ENCODE data around the gene ZNF679. TPM values are rescaled to one million over a fixed set of nuclear protein-coding genes. Genes with fewer than 3 reads are reported as not detected.
"Not testable (repeated sequence)": the region's sequence is repeated elsewhere in the genome, so short reads cannot be mapped to it uniquely, and the experiment has no call there.

ZNF679 gene
- total RNA-seq, result not detected

GRCh38 chr7:64228174-64228573 is at the start of gene ZNF679:
TSS of gene ZNF679 (plus strand) at chr7:64228474. CDS start at chr7:64249118, 20,644 bp downstream.
- intact Hi-C loops (cut with micrococcal nuclease); H3K4me3 Mint-ChIP-seq; DNase-seq; H3K27me3 Mint-ChIP-seq (ENCODE audit: low read depth); CTCF ChIA-PET; H3K36me3 Mint-ChIP-seq (ENCODE audit: low read depth); H3K27ac Mint-ChIP-seq; H3K4me1 Mint-ChIP-seq (ENCODE audit: low read depth): not testable (repeated sequence)
- H3K9me3 Mint-ChIP-seq, result peaks cover 25% of the 10 kb centered on the region

- peaks cover 5% of the 10 kb centered on the region for H3K9me3 Mint-ChIP-seq
- no peaks in the 10 kb centered on the region for H3K36me3 Mint-ChIP-seq (ENCODE audit: low read depth)
- no peak overlapping the region for H3K27ac Mint-ChIP-seq
- H3K4me1 Mint-ChIP-seq (ENCODE audit: low read depth), result peaks cover 2% of the 10 kb centered on the region
- peaks cover 12% of the 10 kb centered on the region for H3K27me3 Mint-ChIP-seq (ENCODE audit: low read depth)
- no peak overlapping the region for H3K4me3 Mint-ChIP-seq
- intact Hi-C loops (cut with micrococcal nuclease), result loop anchor here (1.0 kb wide), 2 partner anchors 438 to 444 kb away; no protein-coding TSS in a partner anchor
- DNase-seq, result peak; percentile 38
- CTCF ChIA-PET, result no interaction called here
Observed at GRCh38 chr7:64180989-64181388, 47.3 kb upstream of the ZNF679 start.

- peaks cover 12% of the 10 kb centered on the region for H3K27me3 Mint-ChIP-seq (ENCODE audit: low read depth)
- H3K9me3 Mint-ChIP-seq, result peaks cover 5% of the 10 kb centered on the region
- no peak overlapping the region for H3K27ac Mint-ChIP-seq
- peaks cover 2% of the 10 kb centered on the region for H3K4me1 Mint-ChIP-seq (ENCODE audit: low read depth)
- no peaks in the 10 kb centered on the region for H3K36me3 Mint-ChIP-seq (ENCODE audit: low read depth)
- CTCF ChIA-PET, result no interaction called here
- H3K4me3 Mint-ChIP-seq, result no peak overlapping the region
- intact Hi-C loops (cut with micrococcal nuclease), result loop anchor here (1.0 kb wide), 2 partner anchors 438 to 444 kb away; no protein-coding TSS in a partner anchor
- no peak for DNase-seq
Observed at GRCh38 chr7:64181586-64181985, 46.7 kb upstream of the ZNF679 start.

GRCh38 chr7:64182036-64182790 is 46.1 kb upstream of the ZNF679 start:
- peaks cover 2% of the 10 kb centered on the region for H3K4me1 Mint-ChIP-seq (ENCODE audit: low read depth)

DNA sequence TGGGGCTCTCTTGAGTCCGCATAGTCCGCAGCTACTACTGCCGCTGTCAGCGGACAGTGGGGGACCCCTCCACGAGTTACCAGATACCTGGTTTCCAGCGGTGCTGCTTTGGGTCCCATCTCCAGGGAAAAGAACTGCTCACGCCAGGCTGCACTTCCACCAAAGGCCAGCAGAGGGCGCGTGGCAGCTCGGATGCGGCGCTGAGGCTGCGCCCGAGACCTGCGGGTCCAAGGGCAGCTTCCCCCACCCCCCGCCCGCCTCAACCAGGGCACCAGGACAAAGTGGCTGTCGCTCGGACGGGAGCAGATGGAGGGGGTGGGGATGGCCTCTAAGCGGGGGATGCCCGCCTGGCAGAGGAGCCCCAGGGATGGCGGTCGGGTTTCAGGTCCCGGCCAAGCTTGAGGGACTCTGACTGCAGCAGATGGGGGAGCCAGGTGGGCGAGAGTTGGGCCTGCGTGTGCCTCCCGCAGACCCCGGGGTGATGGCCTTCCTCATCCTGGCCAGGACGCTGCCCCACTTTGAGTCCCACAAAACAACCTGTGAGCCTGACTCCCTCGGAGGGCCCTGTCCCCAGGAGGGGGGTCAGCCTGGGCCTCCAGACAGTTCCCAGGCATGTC is 45.0 kb upstream of the ZNF679 start:
- no peak overlapping the region for H3K4me3 Mint-ChIP-seq
- peaks cover 2% of the 10 kb centered on the region for H3K4me1 Mint-ChIP-seq (ENCODE audit: low read depth)
- CTCF ChIA-PET, result interaction anchor here (0.5 to 1.7 kb wide), 4 partner anchors 208 to 440 kb away, joined by 3 to 6 read pairs (median 3); no protein-coding TSS in a partner anchor
- peaks cover 6% of the 10 kb centered on the region for H3K9me3 Mint-ChIP-seq
- H3K27ac Mint-ChIP-seq, result no peak overlapping the region
- peaks cover 12% of the 10 kb centered on the region for H3K27me3 Mint-ChIP-seq (ENCODE audit: low read depth)
- no peaks in the 10 kb centered on the region for H3K36me3 Mint-ChIP-seq (ENCODE audit: low read depth)
- intact Hi-C loops (cut with micrococcal nuclease), result no loop called here
- peak; percentile 51 for DNase-seq

More at GRCh38 chr7:64182036-64182790, 46.1 kb upstream of the ZNF679 start:
- no peak overlapping the region for H3K4me3 Mint-ChIP-seq
- peaks cover 5% of the 10 kb centered on the region for H3K9me3 Mint-ChIP-seq
- CTCF ChIA-PET, result interaction anchor here (0.5 to 1.7 kb wide), 3 partner anchors 209 to 441 kb away, joined by 3 to 6 read pairs (median 3); no protein-coding TSS in a partner anchor
- H3K27me3 Mint-ChIP-seq (ENCODE audit: low read depth), result peaks cover 12% of the 10 kb centered on the region
- DNase-seq, result no peak
- intact Hi-C loops (cut with micrococcal nuclease), result no loop called here
- H3K27ac Mint-ChIP-seq, result no peak overlapping the region
- no peaks in the 10 kb centered on the region for H3K36me3 Mint-ChIP-seq (ENCODE audit: low read depth)

DNA sequence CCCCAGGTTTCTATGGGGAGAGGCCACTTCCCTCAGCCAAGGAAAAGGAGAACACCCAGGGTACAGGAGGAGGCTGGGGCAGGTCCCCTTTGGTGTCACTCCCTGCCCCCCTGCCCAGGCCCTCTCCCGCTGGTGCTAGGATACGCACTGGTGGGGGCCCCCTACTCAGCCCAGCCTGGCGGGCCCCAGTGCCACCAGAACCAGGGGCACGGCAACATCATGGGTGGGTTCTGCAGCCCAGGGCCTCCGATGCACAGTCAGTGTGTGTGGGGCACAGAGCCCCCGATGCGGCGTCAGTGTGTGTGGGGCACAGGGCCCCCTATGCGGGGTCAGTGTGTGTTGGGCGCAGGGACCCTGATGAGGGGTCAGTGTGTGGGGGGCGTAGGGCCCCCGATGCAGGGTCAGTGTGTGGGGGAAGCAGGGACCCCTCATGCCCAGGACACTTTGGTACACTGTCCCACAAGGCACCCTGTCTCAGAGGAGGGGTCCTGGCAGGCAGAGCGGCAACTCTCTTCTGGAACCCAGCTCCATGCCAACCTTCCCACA is 44.4 kb upstream of the ZNF679 start:
- H3K4me3 Mint-ChIP-seq, result no peak overlapping the region
- DNase-seq, result no peak
- H3K27ac Mint-ChIP-seq, result no peak overlapping the region
- peaks cover 2% of the 10 kb centered on the region for H3K4me1 Mint-ChIP-seq (ENCODE audit: low read depth)
- no peaks in the 10 kb centered on the region for H3K36me3 Mint-ChIP-seq (ENCODE audit: low read depth)
- CTCF ChIA-PET, result interaction anchor here (1.7 kb wide), 1 partner anchor 440 kb away, joined by 6 read pairs; no protein-coding TSS in a partner anchor
- H3K27me3 Mint-ChIP-seq (ENCODE audit: low read depth), result peaks cover 12% of the 10 kb centered on the region
- H3K9me3 Mint-ChIP-seq, result peaks cover 6% of the 10 kb centered on the region
- intact Hi-C loops (cut with micrococcal nuclease), result no loop called here

- Mint-ChIP-seq H3K4me3 (no peak overlapping the region), H3K4me1 (ENCODE audit: low read depth) (peaks cover 2% of the 10 kb centered on the region), H3K36me3 (ENCODE audit: low read depth) (no peaks in the 10 kb centered on the region), H3K9me3 (peaks cover 6% of the 10 kb centered on the region), H3K27ac (no peak overlapping the region), H3K27me3 (ENCODE audit: low read depth) (peaks cover 12% of the 10 kb centered on the region)
- intact Hi-C loops (cut with micrococcal nuclease), result no loop called here
- CTCF ChIA-PET, result no interaction called here
- DNase-seq, result no peak
Observed at GRCh38 chr7:64184376-64184775, 43.9 kb upstream of the ZNF679 start.

- Mint-ChIP-seq H3K4me3 (no peak overlapping the region), H3K4me1 (ENCODE audit: low read depth) (no peaks in the 10 kb centered on the region), H3K27me3 (ENCODE audit: low read depth) (no peaks in the 10 kb centered on the region), H3K36me3 (ENCODE audit: low read depth) (no peaks in the 10 kb centered on the region), H3K9me3 (peaks cover 4% of the 10 kb centered on the region), H3K27ac (no peak overlapping the region)
- intact Hi-C loops (cut with micrococcal nuclease), result no loop called here
- CTCF ChIA-PET, result interaction anchor here (0.9 kb wide), 1 partner anchor 437 kb away, joined by 3 read pairs; no protein-coding TSS in a partner anchor
- DNase-seq, result no peak
Observed at GRCh38 chr7:64187408-64187807, 40.9 kb upstream of the ZNF679 start.

- CTCF ChIA-PET, result no interaction called here
- no peaks in the 10 kb centered on the region for H3K36me3 Mint-ChIP-seq (ENCODE audit: low read depth)
Observed at GRCh38 chr7:64192148-64192704, 36.0 kb upstream of the ZNF679 start.

DNA sequence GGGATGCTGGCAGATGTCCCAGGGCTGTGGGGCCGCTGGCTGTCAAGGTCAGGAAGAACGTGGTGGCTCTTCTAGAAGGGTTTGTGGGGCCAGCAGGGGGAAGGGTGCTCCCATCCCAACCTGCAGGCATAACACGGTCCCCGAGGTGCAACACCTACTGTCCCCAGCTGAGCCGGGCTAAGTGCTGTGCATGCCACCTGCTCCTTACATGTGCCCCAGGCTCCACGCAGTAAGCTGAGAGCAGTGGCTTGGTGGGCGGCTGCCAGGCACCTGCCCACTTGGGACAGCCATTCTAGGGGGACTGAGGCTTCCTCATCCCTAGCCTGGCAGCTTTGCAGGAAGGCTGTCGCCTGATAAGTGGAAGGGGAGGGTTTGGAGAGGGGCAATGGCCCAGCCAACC is 35.5 kb upstream of the ZNF679 start:
- Mint-ChIP-seq H3K27me3 (ENCODE audit: low read depth) (no peaks in the 10 kb centered on the region), H3K4me1 (ENCODE audit: low read depth) (no peaks in the 10 kb centered on the region), H3K9me3 (peaks cover 9% of the 10 kb centered on the region), H3K27ac (no peak overlapping the region), H3K36me3 (ENCODE audit: low read depth) (no peaks in the 10 kb centered on the region), H3K4me3 (no peak overlapping the region)
- CTCF ChIA-PET, result no interaction called here
- intact Hi-C loops (cut with micrococcal nuclease), result no loop called here
- no peak for DNase-seq

More at GRCh38 chr7:64192148-64192704, 36.0 kb upstream of the ZNF679 start:
- intact Hi-C loops (cut with micrococcal nuclease), result no loop called here
- H3K9me3 Mint-ChIP-seq, result peaks cover 9% of the 10 kb centered on the region
- H3K4me1 Mint-ChIP-seq (ENCODE audit: low read depth), result no peaks in the 10 kb centered on the region
- no peaks in the 10 kb centered on the region for H3K27me3 Mint-ChIP-seq (ENCODE audit: low read depth)
- no peak overlapping the region for H3K27ac Mint-ChIP-seq
- DNase-seq, result no peak
- H3K4me3 Mint-ChIP-seq, result no peak overlapping the region

GRCh38 chr7:64206903-64207302 is 21.4 kb upstream of the ZNF679 start, which contains the start of gene ZNF735:
TSS of gene ZNF735 (plus strand) at chr7:64207203. CDS start at chr7:64207203, 0 bp downstream.
- Mint-ChIP-seq H3K4me1 (ENCODE audit: low read depth) (no peaks in the 10 kb centered on the region), H3K27me3 (ENCODE audit: low read depth) (no peaks in the 10 kb centered on the region), H3K27ac (no peak within 1 kb of the TSS), H3K9me3 (peaks cover 26% of the 10 kb centered on the region), H3K36me3 (ENCODE audit: low read depth) (peaks cover 2% of the 10 kb centered on the region), H3K4me3 (no peak within 1 kb of the TSS)
- CTCF ChIA-PET, result no interaction called here
- intact Hi-C loops (cut with micrococcal nuclease), result no loop called here
- DNase-seq, result no peak

GRCh38 chr7:64219710-64220298 is 8.5 kb upstream of the ZNF679 start:
- intact Hi-C loops (cut with micrococcal nuclease); H3K27ac Mint-ChIP-seq; H3K27me3 Mint-ChIP-seq (ENCODE audit: low read depth); DNase-seq; H3K36me3 Mint-ChIP-seq (ENCODE audit: low read depth); H3K4me3 Mint-ChIP-seq; CTCF ChIA-PET; H3K4me1 Mint-ChIP-seq (ENCODE audit: low read depth): not testable (repeated sequence)
- H3K9me3 Mint-ChIP-seq, result peaks cover 35% of the 10 kb centered on the region

Measured in activated naive CD4-positive, alpha-beta T cell treated with anti-CD3 and anti-CD28 coated beads for 36 hours (primary cell).